ENCODE measurements around the gene TELO2.

The TELO2 gene

DNA sequence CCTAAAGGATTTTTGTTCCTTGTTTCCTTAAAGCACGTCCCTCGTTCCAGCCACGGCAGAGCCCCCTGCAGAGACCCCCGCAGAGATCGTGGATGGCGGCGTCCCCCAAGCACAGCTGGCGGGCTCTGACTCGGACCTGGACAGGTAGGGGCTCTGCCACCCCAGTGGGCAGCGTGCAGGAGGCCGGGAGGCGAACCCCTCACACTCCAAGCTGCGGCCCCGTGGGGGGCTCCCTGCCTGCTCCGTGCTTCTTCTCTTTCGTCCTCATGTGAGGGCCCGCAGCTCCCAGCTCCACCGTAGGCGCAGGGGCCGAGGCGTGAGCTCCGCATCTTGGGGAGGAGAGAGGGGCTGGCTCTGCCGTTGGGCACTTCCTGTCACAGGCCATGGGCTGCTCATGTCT lies 8.5 kb downstream of the TELO2 start:
- no peak overlapping the region for H3K9ac ChIP-seq (ENCODE audit: low read length)
- no peaks in the 10 kb centered on the region for H3K27me3 ChIP-seq (ENCODE audit: insufficient read depth, low read length)
- no peaks in the 10 kb centered on the region for H3K79me2 ChIP-seq (ENCODE audit: insufficient read depth, low read length)
- no peaks in the 10 kb centered on the region for H3K9me2 ChIP-seq (ENCODE audit: low read depth, low read length)
- H3K36me3 ChIP-seq (ENCODE audit: insufficient read depth, low read length): peaks cover 61% of the 10 kb centered on the region
- H2AFZ ChIP-seq (ENCODE audit: low read length): no peak overlapping the region
- H4K20me1 ChIP-seq (ENCODE audit: insufficient read depth, low read length): no peaks in the 10 kb centered on the region
- H3K27ac ChIP-seq (ENCODE audit: low read depth, low read length, poor library complexity, severe bottlenecking): no peak overlapping the region
- H3K4me2 ChIP-seq (ENCODE audit: low read length): no peak overlapping the region
- H3K9me3 ChIP-seq (ENCODE audit: low read length): no peaks in the 10 kb centered on the region
- TF ChIP-seq, protein P1, sequence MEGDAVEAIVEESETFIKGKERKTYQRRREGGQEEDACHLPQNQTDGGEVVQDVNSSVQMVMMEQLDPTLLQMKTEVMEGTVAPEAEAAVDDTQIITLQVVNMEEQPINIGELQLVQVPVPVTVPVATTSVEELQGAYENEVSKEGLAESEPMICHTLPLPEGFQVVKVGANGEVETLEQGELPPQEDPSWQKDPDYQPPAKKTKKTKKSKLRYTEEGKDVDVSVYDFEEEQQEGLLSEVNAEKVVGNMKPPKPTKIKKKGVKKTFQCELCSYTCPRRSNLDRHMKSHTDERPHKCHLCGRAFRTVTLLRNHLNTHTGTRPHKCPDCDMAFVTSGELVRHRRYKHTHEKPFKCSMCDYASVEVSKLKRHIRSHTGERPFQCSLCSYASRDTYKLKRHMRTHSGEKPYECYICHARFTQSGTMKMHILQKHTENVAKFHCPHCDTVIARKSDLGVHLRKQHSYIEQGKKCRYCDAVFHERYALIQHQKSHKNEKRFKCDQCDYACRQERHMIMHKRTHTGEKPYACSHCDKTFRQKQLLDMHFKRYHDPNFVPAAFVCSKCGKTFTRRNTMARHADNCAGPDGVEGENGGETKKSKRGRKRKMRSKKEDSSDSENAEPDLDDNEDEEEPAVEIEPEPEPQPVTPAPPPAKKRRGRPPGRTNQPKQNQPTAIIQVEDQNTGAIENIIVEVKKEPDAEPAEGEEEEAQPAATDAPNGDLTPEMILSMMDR (IDR thresholded peaks at IDR 0.05; ENCODE audit: low read length): no peak
- TF ChIP-seq EZH2 (IDR thresholded peaks at IDR 0.05; ENCODE audit: borderline replicate concordance, low read length): no peak
- H3K4me3 ChIP-seq (ENCODE audit: low read depth, low read length, poor library complexity, severe bottlenecking): no peak overlapping the region
- no peaks in the 10 kb centered on the region for H3K4me1 ChIP-seq (ENCODE audit: insufficient read depth, low read length, severe bottlenecking)
- H3F3A ChIP-seq (ENCODE audit: insufficient read depth, low read length): no peaks in the 10 kb centered on the region

DNA sequence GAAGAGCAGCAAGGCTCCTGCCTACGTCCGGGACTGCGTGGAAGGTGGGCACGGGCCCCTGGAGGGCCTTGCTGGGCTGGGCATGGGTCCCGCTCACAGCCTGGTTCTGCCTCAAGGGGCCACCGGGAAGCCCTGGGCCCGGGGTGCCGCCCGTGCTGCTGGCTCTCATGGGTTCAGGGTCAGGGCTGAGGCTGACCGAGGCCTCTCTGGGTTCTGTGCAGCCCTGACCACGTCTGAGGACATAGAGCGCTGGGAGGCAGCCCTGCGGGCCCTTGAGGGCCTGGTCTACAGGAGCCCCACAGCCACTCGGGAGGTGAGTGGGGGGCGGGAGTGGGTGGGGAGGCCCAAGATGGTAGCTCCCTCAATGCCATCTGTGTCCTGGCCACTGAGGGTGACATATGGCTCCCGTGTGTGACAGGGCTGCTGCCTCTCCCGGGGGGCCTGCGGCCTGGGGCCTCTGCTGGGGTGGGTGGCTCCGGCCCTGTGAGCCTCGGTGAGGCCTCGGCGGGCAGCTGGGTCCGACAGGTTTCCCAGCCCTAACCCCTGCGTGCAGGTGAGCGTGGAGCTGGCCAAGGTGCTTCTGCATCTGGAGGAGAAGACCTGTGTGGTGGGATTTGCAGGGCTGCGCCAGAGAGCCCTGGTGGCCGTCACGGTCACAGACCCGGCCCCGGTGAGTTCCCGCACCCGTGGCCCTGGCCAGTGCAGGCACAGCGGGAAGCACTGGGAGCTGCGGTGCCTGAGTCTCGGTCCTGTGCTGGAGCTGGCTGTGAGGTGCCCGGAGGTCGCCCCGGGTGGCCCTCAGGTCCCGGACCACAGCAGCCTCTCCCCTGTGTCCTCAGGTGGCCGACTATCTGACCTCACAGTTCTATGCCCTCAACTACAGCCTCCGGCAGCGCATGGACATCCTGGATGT lies 9.2 kb downstream of the TELO2 start:
- Histone ChIP-seq H3K4me2 (ENCODE audit: low read length) (no peak overlapping the region), H2AFZ (ENCODE audit: low read length) (no peak overlapping the region), H4K20me1 (ENCODE audit: insufficient read depth, low read length) (no peaks in the 10 kb centered on the region), H3K9me2 (ENCODE audit: low read depth, low read length) (no peaks in the 10 kb centered on the region), H3K36me3 (ENCODE audit: insufficient read depth, low read length) (peaks cover 54% of the 10 kb centered on the region), H3K27me3 (ENCODE audit: insufficient read depth, low read length) (no peaks in the 10 kb centered on the region), H3F3A (ENCODE audit: insufficient read depth, low read length) (no peaks in the 10 kb centered on the region), H3K4me3 (ENCODE audit: low read depth, low read length, poor library complexity, severe bottlenecking) (no peak overlapping the region), H3K9ac (ENCODE audit: low read length) (no peak overlapping the region), H3K4me1 (ENCODE audit: insufficient read depth, low read length, severe bottlenecking) (no peaks in the 10 kb centered on the region), H3K79me2 (ENCODE audit: insufficient read depth, low read length) (no peaks in the 10 kb centered on the region), H3K9me3 (ENCODE audit: low read length) (no peaks in the 10 kb centered on the region), H3K27ac (ENCODE audit: low read depth, low read length, poor library complexity, severe bottlenecking) (no peak overlapping the region)
- TF ChIP-seq, protein P1 (IDR thresholded peaks at IDR 0.05; ENCODE audit: low read length): no peak
- TF ChIP-seq EZH2 (IDR thresholded peaks at IDR 0.05; ENCODE audit: borderline replicate concordance, low read length): no peak

DNA sequence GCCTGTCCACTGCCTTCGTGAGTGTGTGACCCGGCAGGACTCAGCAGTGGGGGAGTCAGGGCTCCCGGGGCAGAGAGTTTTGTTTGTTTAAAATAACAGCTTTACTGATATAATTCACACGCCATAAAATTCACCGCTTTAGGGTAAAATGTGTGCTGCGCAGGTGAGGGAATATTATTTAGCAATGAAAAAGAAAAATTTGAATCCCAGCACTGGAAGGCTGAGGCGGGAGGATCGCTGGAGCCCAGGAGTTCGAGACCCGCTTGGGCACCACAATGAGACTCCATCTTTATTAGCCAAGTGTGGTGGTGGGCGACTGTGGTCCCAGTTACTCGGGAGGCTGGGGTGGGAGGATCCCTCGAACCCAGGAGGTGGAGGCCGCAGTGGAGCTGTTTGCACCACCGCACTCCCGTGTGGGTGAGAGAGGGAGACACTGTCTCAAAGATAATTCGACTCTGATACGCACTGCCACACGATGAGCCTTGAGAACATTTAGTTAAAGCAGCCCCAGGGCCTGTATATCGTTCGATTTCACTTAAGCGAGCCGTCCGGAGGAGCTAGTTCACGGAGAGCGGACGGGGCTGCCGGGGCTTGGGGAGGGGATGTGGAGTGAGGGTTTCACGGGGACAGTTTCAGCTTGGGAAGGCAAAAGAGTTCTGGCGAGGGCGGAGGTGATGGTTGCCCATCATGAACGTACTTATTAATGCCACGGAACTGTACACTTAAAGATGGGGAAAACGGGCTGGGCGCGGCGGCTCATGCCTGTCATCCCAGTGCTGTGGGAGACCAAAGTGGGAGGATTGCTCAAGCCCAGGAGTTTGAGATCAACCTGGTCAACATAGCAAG lies 10.2 kb downstream of the TELO2 start:
- Histone ChIP-seq H3K9ac (ENCODE audit: low read length) (no peak overlapping the region), H4K20me1 (ENCODE audit: insufficient read depth, low read length) (no peaks in the 10 kb centered on the region), H3K9me2 (ENCODE audit: low read depth, low read length) (no peaks in the 10 kb centered on the region), H3K4me1 (ENCODE audit: insufficient read depth, low read length, severe bottlenecking) (no peaks in the 10 kb centered on the region), H3K36me3 (ENCODE audit: insufficient read depth, low read length) (peaks cover 49% of the 10 kb centered on the region), H3K27me3 (ENCODE audit: insufficient read depth, low read length) (no peaks in the 10 kb centered on the region), H3F3A (ENCODE audit: insufficient read depth, low read length) (no peaks in the 10 kb centered on the region), H3K27ac (ENCODE audit: low read depth, low read length, poor library complexity, severe bottlenecking) (no peak overlapping the region), H3K9me3 (ENCODE audit: low read length) (no peaks in the 10 kb centered on the region), H3K4me2 (ENCODE audit: low read length) (no peak overlapping the region), H3K4me3 (ENCODE audit: low read depth, low read length, poor library complexity, severe bottlenecking) (no peak overlapping the region), H3K79me2 (ENCODE audit: insufficient read depth, low read length) (no peaks in the 10 kb centered on the region), H2AFZ (ENCODE audit: low read length) (no peak overlapping the region)
- no peak for TF ChIP-seq EZH2 (IDR thresholded peaks at IDR 0.05; ENCODE audit: borderline replicate concordance, low read length)
- TF ChIP-seq, protein P1 (IDR thresholded peaks at IDR 0.05; ENCODE audit: low read length): no peak
